Measurements from ENCODE around the gene RNF187.

Gene RNF187

GRCh38 chr1:228453614-228454013, 33.6 kb upstream of the RNF187 start:
- Histone ChIP-seq H3K4me1 (ENCODE audit: insufficient read depth, low read length, poor library complexity, severe bottlenecking) (no peaks in the 10 kb centered on the region), H3K36me3 (ENCODE audit: insufficient read depth, low read length) (no peaks in the 10 kb centered on the region)

GRCh38 chr1:228454238-228454637, 32.9 kb upstream of the RNF187 start:
- TF ChIP-seq CTCF (conservative IDR thresholded peaks at IDR 0.05; ENCODE audit: low read length) = no peak
- no peak for TF ChIP-seq EZH2phosphoT487 (IDR thresholded peaks at IDR 0.05; ENCODE audit: borderline replicate concordance)
- Histone ChIP-seq H3K4me3 (ENCODE audit: low read length, poor library complexity, severe bottlenecking) (no peak overlapping the region), H3K36me3 (ENCODE audit: insufficient read depth, low read length) (no peaks in the 10 kb centered on the region), H4K20me1 (ENCODE audit: insufficient read depth, low read length, poor library complexity, severe bottlenecking) (no peaks in the 10 kb centered on the region), H3K9me2 (replicated peaks; ENCODE audit: low read depth, low read length) (no peaks in the 10 kb centered on the region), H3K79me2 (ENCODE audit: insufficient read depth, low read length) (no peaks in the 10 kb centered on the region), H3K4me1 (ENCODE audit: insufficient read depth, low read length, poor library complexity, severe bottlenecking) (no peaks in the 10 kb centered on the region), H3K9me3 (ENCODE audit: insufficient read depth, low read depth, low read length) (no peaks in the 10 kb centered on the region), H3K9ac (ENCODE audit: low read depth, low read length, poor library complexity, severe bottlenecking) (no peak overlapping the region), H3K4me2 (ENCODE audit: low read depth, low read length, poor library complexity, severe bottlenecking) (no peak overlapping the region), H3K27me3 (ENCODE audit: insufficient read depth, low read length, poor library complexity, severe bottlenecking) (no peaks in the 10 kb centered on the region), H2AFZ (ENCODE audit: low read length) (no peak overlapping the region), H3F3A (ENCODE audit: low read depth) (no peaks in the 10 kb centered on the region)

More at GRCh38 chr1:228453614-228454013, 33.6 kb upstream of the RNF187 start:
- H2AFZ ChIP-seq (ENCODE audit: low read length) = peak overlapping the region; percentile 36; the same call in 1 of the 2 replicates
- H3K9me3 ChIP-seq (ENCODE audit: insufficient read depth, low read depth, low read length) = no peaks in the 10 kb centered on the region
- H3K4me2 ChIP-seq (ENCODE audit: low read depth, low read length, poor library complexity, severe bottlenecking) = no peak overlapping the region
- H3K9ac ChIP-seq (ENCODE audit: low read depth, low read length, poor library complexity, severe bottlenecking) = no peak overlapping the region
- H3K27me3 ChIP-seq (ENCODE audit: insufficient read depth, low read length, poor library complexity, severe bottlenecking) = no peaks in the 10 kb centered on the region
- H3K9me2 ChIP-seq (replicated peaks; ENCODE audit: low read depth, low read length) = no peaks in the 10 kb centered on the region
- H3K4me3 ChIP-seq (ENCODE audit: low read length, poor library complexity, severe bottlenecking) = no peak overlapping the region
- H4K20me1 ChIP-seq (ENCODE audit: insufficient read depth, low read length, poor library complexity, severe bottlenecking) = no peaks in the 10 kb centered on the region
- TF ChIP-seq CTCF (conservative IDR thresholded peaks at IDR 0.05; ENCODE audit: low read length) (no peak), EZH2phosphoT487 (IDR thresholded peaks at IDR 0.05; ENCODE audit: borderline replicate concordance) (no peak)
- no peaks in the 10 kb centered on the region for H3F3A ChIP-seq (ENCODE audit: low read depth)
- H3K79me2 ChIP-seq (ENCODE audit: insufficient read depth, low read length) = no peaks in the 10 kb centered on the region

- H3K9ac ChIP-seq (ENCODE audit: low read depth, low read length, poor library complexity, severe bottlenecking) = no peak overlapping the region
- TF ChIP-seq CTCF (conservative IDR thresholded peaks at IDR 0.05; ENCODE audit: low read length) (peak; percentile 26; the same call in 1 of the 2 replicates), EZH2phosphoT487 (IDR thresholded peaks at IDR 0.05; ENCODE audit: borderline replicate concordance) (no peak)
- no peaks in the 10 kb centered on the region for H4K20me1 ChIP-seq (ENCODE audit: insufficient read depth, low read length, poor library complexity, severe bottlenecking)
- no peaks in the 10 kb centered on the region for H3K36me3 ChIP-seq (ENCODE audit: insufficient read depth, low read length)
- no peak overlapping the region for H3K4me3 ChIP-seq (ENCODE audit: low read length, poor library complexity, severe bottlenecking)
- no peaks in the 10 kb centered on the region for H3F3A ChIP-seq (ENCODE audit: low read depth)
- H3K9me2 ChIP-seq (replicated peaks; ENCODE audit: low read depth, low read length) = no peaks in the 10 kb centered on the region
- no peaks in the 10 kb centered on the region for H3K4me1 ChIP-seq (ENCODE audit: insufficient read depth, low read length, poor library complexity, severe bottlenecking)
- H3K9me3 ChIP-seq (ENCODE audit: insufficient read depth, low read depth, low read length) = no peaks in the 10 kb centered on the region
- H3K79me2 ChIP-seq (ENCODE audit: insufficient read depth, low read length) = no peaks in the 10 kb centered on the region
- H3K4me2 ChIP-seq (ENCODE audit: low read depth, low read length, poor library complexity, severe bottlenecking) = no peak overlapping the region
- no peaks in the 10 kb centered on the region for H3K27me3 ChIP-seq (ENCODE audit: insufficient read depth, low read length, poor library complexity, severe bottlenecking)
- no peak overlapping the region for H2AFZ ChIP-seq (ENCODE audit: low read length)
Measured at GRCh38 chr1:228455715-228456114, 31.5 kb upstream of the RNF187 start.
